ENCODE results near the gene WNT3A.
"Not testable (repeated sequence)": the region's sequence is repeated elsewhere in the genome, so short reads cannot be mapped to it uniquely, and the experiment has no call there.

WNT3A gene

GRCh38 chr1:228013131-228013934 lies 6.5 kb downstream of the WNT3A start:
- no peak for DNase-seq

GRCh38 chr1:228013935-228014930 lies 7.4 kb downstream of the WNT3A start:
- DNase-seq, result no peak

GRCh38 chr1:228015276-228016180 lies 8.7 kb downstream of the WNT3A start:
- DNase-seq, result no peak

GRCh38 chr1:228016181-228016510 lies 9.3 kb downstream of the WNT3A start:
- no peak for DNase-seq

GRCh38 chr1:228016653-228017355 lies 10.0 kb downstream of the WNT3A start:
- DNase-seq, result no peak

GRCh38 chr1:228017356-228018124 lies 10.7 kb downstream of the WNT3A start:
- DNase-seq, result no peak

- no peak for DNase-seq
Observed at GRCh38 chr1:228018125-228018398, 11.3 kb downstream of the WNT3A start.

- DNase-seq, result no peak
Observed at GRCh38 chr1:228018961-228019721, 12.3 kb downstream of the WNT3A start.

GRCh38 chr1:228019722-228020083 lies 12.9 kb downstream of the WNT3A start:
- not testable (repeated sequence) for DNase-seq

- no peak for DNase-seq
Observed at GRCh38 chr1:228020686-228021354, 14.0 kb downstream of the WNT3A start.

- no peak for DNase-seq
Observed at GRCh38 chr1:228021355-228022030, 14.7 kb downstream of the WNT3A start.

GRCh38 chr1:228022571-228023293 lies 15.9 kb downstream of the WNT3A start:
- no peak for DNase-seq

GRCh38 chr1:228023294-228023639 lies 16.5 kb downstream of the WNT3A start:
- no peak for DNase-seq

GRCh38 chr1:228029281-228029680 lies 22.5 kb downstream of the WNT3A start:
- DNase-seq, result no peak

GRCh38 chr1:228030451-228031201 lies 23.8 kb downstream of the WNT3A start:
- no peak for DNase-seq

GRCh38 chr1:228031276-228031995 lies 24.6 kb downstream of the WNT3A start:
- DNase-seq, result no peak

- no peak for DNase-seq
Observed at GRCh38 chr1:228032041-228032440, 25.2 kb downstream of the WNT3A start.

GRCh38 chr1:228033376-228033775 lies 26.6 kb downstream of the WNT3A start:
- DNase-seq, result no peak
